Ishikawa (cell line): ENCODE data around the gene CELSR1.

Experiments
- EP300 ChIP-seq: IDR thresholded peaks from 2 replicates; pipeline ENCODE4 v1.6.1; 2012; ENCODE audit warnings: borderline replicate concordance
- NFIC ChIP-seq: IDR thresholded peaks from 2 replicates; pipeline ENCODE4 v1.6.1; 2012

- TF ChIP-seq EP300: no peak
- no peak for TF ChIP-seq NFIC
Observed at GRCh38 chr22:46399251-46400024, 138.0 kb downstream of the CELSR1 start.
